ENCODE data around the gene ARL8B.

ARL8B gene

GRCh38 chr3:5205165-5205941 lies 83.3 kb downstream of the ARL8B start:
- DNase-seq (ENCODE audit: low read depth in 1 of 2, low spot score in 1 of 2) = no peak

- DNase-seq (ENCODE audit: low read depth in 1 of 2, low spot score in 1 of 2) = no peak
These were observed 88.8 kb downstream of the ARL8B start for GRCh38 chr3:5210926-5211325.

GRCh38 chr3:5212628-5213573 lies 90.8 kb downstream of the ARL8B start:
- DNase-seq (ENCODE audit: low read depth in 1 of 2, low spot score in 1 of 2) = no peak

DNA sequence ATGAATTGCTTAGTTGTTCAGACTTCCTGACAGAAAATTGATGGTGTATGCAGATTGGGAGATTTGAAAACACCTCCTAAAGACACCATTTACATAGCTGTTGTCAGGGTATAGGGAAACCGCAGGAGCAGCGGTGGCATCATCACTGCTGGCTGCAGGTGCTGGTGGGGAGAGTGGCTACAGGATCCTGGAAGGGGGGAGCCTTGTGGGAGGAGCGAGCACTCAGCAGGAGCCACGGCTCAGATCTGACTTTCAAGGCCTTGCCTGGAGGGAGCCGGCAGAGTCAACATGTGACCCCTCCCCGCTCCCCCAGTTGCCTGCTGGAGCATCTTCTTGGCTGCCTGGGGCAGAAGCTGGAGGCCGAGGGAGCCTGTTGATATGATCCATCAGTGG lies 91.5 kb downstream of the ARL8B start:
- DNase-seq (ENCODE audit: low read depth in 1 of 2, low spot score in 1 of 2) = no peak

- DNase-seq (ENCODE audit: low read depth in 1 of 2, low spot score in 1 of 2) = no peak
These were observed 92.3 kb downstream of the ARL8B start for GRCh38 chr3:5214352-5214751.

DNA sequence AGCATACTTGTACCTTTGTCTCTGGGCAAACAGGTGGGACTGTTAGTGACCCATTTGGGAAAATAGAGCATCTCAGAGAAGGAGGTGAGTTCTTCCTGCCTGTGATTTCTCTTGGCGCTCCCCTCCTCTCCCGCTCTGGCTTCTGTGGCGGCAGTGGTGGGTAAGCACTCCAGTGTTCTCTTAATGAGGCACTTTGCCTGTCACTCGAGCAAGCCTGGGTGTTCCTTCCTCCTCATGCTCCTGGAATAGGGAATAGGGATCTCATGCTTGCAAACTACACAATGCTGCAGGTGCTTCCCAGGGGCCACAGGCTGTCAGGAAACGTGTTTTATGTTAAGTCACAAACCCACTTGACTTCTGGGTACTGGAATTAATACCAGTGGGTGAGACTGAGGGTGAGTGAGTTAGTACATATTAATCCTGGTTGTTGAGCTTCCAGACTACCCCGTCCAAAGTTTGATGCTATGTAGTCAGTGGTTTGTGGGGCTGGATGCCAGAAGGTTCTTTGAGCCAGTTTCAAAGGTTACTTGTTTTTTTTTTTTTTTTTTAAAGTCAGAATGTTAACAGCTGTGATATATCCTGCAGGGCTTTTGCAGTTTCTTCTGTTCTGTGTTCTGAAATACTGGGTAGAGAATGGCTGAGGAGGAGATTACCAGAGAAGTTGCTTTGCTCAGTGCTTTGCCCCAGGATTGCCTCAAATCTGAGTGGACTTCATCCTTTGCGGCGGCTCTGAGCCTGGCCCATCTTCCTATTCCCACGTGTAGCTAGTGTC lies 95.9 kb downstream of the ARL8B start:
- no peak for DNase-seq (ENCODE audit: low read depth in 1 of 2, low spot score in 1 of 2)

DNA sequence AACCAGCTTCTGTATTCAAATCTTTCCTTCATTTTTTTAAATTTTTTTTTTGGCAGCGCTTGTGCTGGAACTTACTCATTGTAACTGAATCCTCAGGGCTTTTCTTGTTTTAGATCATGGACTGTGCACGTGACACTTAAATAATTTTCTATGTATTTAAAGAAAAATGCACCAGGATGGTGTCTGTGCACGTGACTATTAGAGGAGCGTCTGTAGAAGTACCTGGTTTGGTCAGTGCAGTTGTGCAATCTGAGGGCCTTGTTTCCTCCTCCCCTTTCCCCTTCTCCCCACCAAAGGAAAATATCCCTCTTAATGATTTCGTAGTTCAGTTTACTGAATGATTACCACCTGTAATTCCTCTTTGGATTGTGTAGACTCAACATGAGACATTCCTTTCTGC lies 96.7 kb downstream of the ARL8B start:
- DNase-seq (ENCODE audit: low read depth in 1 of 2, low spot score in 1 of 2) = no peak

DNA sequence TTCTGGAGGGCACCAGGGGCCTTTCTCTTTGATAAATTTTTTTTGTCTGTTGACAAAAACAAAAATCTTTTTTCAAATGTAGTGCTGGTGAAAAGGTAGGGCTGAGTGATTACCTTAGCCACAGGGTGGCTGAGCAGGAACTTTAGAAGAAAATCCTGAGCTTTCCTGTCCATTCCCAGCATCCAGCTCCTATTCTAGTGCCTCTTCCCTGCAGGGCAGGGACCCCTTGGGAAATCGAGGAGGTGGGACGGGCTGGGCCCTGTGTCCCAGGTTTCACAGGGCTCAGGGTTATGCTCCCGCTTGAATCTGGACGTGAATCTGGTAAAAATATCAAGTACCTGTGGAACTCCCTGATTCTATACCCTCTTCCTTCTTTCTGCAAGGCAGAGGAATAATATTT lies 97.1 kb downstream of the ARL8B start:
- DNase-seq (ENCODE audit: low read depth in 1 of 2, low spot score in 1 of 2) = no peak

DNA sequence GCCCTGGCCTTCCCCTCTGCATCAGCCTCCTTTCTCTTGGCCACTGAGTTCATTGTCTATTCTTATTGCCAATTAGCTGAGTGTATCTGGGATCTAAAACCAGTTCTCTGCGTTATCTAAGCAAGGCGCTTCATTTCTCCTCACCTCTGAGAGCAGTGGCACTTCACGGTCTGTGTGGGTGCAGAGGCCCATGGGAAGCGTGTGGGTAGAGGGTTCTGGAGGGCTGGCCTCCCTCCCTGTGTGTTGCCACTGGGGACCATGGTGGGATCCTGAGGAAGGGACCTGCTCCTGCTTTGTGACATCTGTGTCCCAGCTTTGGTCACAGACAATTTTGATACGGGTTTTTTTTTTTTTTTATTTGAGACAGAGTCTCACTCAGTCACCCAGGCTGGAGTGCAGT lies 98.1 kb downstream of the ARL8B start:
- DNase-seq (ENCODE audit: low read depth in 1 of 2, low spot score in 1 of 2) = no peak

GRCh38 chr3:5220667-5221431 lies 98.8 kb downstream of the ARL8B start:
- no peak for DNase-seq (ENCODE audit: low read depth in 1 of 2, low spot score in 1 of 2)

DNA sequence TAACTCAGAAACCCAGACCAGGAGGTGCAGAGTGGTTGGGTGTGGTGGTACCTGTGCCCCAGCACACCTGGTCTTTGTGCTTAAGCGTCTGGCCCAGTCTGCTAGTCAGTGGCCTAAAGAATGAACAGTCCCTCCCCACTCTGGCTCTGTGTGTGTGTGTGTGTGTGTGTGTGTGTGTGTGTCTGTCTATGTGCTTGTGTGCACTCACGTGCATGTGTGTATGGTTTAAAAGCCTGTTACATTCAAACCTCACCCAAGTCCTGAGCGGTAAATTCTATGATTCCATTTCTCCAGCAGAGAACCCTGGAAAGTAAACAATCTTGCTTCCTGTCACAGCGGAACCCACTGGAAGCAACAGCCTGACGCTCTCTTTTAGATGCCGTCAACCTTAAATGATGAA lies 99.6 kb downstream of the ARL8B start:
- DNase-seq (ENCODE audit: low read depth in 1 of 2, low spot score in 1 of 2) = no peak

DNA sequence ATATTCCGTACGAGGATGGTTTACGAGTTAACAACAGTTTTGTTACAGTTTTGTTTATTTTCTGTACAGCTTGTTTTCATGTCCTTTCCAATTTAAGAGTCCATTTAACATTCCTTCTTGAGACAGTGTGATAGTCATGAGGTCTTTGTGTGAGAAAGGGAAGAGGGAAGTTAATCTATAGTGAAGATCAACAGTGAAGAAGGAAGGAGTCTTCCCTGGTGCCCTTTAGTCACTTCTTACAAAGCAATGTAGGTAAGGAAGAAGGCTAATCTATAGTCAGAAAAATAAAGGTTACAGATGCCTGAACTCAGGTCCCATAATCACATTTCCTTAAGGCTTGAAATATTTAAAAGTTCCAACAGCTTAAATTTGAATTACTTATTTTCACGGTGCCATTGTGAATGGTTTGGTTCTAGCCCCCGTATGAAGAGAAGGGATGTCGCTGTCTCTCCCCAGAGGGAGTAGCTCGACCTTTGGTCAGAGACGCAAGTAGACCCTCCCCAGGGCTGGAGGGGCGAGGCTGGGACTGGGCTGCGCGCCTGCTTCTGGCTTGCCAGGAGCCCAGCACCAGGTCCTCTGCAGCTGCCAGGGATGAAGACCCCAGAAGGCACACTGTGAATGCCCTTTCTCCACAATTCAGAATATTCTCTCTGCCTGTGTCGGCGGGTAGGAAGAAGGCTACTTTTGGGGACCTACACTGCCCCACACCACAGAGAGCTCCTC lies 100.4 kb downstream of the ARL8B start:
- no peak for DNase-seq (ENCODE audit: low read depth in 1 of 2, low spot score in 1 of 2)

DNA sequence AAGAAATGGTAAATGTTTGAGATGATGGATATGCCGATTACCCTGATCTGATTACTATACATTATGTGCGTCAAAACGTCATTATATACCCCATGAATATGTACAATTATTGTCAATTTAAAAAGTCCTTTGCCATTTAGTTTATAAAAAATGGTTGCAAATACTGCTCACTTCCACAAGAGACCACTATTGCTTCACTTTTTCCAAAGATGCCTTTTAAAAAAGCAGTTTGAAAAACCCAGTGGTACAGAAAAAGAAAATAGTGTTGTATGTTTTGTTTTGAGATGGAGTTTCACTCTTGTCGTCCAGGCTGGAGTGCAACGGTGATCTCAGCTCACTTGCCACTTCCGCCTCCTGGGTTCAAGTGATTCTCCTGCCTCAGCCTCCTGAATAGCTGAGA lies 104.7 kb downstream of the ARL8B start:
- no peak for DNase-seq (ENCODE audit: low read depth in 1 of 2, low spot score in 1 of 2)

- DNase-seq (ENCODE audit: low read depth in 1 of 2, low spot score in 1 of 2) = no peak
These were observed 105.7 kb downstream of the ARL8B start for GRCh38 chr3:5227812-5228211.

- DNase-seq (ENCODE audit: low read depth in 1 of 2, low spot score in 1 of 2) = no peak
These were observed 107.3 kb downstream of the ARL8B start for GRCh38 chr3:5229414-5229813.
